Activated CD4-positive, alpha-beta T cell treated with anti-CD3 and anti-CD28 coated beads, Interleukin-2, amount 50 U/mL, for 16 hours (primary cell): ENCODE results near the gene SOX11.
"Not testable (repeated sequence)": the region's sequence is repeated elsewhere in the genome, so short reads cannot be mapped to it uniquely, and the experiment has no call there.

Experiments used
- DNase-seq: peaks from one replicate; pipeline ENCODE4 v3.0.0-alpha.2; 2020

Gene SOX11

DNA sequence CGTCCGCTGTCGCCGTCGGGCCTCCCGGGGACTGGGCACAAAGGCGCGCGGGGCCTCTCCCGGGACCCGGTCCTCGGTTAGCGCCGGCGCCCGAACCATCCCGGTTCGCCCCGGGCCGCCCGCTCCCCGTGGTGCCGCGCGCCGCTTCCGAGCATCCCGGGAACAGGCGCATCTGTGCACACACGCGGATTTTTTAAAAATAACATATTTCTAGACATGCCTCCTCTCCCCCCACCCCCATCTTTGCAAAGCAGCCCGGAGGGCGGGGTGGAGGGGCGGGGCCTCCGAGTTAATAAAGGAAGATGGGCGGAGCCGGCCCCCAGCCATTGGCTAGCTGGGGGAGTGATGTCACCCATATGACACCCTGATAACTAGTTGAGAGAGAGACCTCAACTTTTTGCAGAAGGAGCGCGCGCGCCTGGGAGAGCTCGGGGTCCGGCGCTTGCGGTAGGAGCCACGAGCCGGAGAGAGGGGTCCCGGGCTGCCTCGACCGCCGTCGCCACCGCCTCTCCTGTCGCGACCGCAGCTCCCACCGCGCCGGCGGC is at the start of gene SOX11:
SOX11 (plus strand) TSS at position 400 of the 545 bp plus-strand sequence. CDS start 338 bp downstream, outside the sequence.
- no peak for DNase-seq

DNA sequence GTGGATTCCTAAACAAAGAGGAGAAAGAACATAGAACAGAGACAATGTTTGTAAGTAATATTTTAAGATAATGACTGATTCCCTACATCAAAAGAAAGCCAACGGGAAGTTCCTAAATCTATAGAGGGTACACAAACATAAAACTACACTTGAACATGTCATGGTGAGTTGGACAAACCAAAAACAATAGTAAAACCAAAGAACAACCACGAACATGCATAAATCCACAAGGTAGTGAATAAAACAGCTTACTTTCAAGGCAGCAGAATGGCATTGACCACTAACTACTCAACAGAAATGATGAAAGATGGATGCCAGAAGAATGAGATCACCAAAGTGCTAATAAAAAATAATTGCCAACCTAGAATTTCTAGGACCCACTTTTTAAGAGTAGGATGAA is 39.5 kb upstream of the SOX11 start:
- DNase-seq: not testable (repeated sequence)

DNA sequence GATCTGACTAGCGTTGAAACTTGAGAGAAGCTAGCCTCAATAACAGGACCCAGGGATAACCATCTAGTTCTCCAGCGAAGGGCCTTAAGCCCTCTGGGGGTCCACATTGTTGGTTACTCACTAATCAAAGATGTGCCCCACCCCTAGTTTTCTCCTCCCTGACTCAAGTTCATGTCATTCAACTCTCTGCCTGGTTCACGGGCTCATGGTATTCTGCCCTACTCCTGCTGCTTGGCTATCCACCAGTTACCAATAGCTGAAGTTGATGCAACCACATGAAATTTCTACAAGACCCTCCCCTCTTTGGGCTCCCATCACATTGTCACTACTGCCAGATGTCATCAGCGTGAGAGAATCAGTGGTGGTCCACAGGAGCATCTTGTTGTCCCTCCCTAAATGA is 38.4 kb upstream of the SOX11 start:
- DNase-seq: not testable (repeated sequence)

DNA sequence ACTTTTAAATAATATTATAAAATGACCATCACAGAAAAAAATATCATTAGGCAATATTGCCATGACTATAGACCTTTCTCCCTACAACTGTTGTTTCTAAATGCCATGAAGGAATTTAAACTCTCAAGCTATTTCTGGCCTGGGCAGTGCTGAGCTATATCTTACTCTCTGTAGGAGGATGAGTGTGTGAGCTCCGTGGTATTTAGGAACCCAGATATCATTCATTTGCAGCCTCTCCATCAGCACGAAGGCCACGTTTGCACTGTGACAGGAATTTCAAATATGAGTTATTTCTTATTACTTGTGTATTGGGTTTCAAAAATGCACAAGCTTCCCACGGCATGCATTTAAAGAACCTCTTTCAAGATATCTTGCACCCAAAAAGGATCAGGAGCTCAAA is 35.0 kb upstream of the SOX11 start:
- DNase-seq: no peak

DNA sequence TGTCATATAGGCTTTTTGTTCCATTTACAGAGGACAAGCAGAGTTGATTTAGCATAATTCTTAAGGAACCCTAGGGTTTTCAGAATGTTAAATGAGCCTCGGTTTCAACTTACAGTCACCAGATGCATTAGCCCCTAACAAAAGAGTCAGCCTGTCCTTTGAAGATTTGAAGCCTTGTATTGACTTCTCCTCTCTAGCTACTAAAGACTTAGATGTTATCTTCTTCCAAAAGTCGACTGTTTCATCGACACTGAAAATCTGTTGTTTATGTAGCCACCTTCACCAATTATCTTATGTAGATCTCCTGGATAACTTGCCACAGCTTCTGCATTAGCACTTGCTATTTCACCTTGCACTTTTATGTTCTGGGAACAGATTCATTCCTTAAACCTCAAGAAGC is 31.6 kb upstream of the SOX11 start:
- no peak for DNase-seq

DNA sequence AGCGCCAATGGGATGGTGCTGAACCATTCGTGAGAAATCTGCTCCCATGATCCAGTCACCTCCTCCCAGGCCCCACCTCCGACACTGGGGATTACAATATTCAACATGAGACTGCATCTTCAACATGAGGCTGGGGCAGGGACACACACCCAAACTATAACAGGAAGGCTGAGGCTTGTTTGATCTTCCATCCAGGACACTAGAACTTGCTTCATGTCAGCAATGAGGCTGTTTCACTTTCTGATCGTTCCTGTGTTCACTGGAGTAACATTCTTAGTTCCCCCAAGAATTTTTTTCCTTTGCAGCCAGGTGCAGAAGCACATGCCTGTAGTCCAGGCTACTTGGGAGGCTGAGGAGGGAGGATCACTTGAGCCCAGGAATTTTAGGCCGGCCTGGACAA is 30.8 kb upstream of the SOX11 start:
- no peak for DNase-seq

DNA sequence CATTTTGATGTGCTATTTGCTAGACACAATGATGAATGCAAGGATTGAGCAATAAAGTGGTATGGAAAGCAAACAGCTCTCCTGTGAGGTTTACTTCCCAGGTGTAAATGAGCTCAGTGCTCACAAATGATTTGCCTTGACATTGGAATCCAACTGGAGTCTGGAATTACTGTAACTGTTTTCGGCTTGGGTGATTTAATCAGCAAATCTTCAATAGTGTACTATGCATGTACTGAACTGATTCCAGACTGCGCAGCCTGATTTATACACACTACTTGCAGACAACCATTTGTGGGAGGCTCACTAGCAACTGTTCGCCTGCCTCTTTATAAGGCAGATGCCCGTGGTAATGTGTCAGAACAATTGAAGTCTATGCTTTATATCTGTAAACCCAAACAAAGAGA is 27.9 kb upstream of the SOX11 start:
- no peak for DNase-seq

DNA sequence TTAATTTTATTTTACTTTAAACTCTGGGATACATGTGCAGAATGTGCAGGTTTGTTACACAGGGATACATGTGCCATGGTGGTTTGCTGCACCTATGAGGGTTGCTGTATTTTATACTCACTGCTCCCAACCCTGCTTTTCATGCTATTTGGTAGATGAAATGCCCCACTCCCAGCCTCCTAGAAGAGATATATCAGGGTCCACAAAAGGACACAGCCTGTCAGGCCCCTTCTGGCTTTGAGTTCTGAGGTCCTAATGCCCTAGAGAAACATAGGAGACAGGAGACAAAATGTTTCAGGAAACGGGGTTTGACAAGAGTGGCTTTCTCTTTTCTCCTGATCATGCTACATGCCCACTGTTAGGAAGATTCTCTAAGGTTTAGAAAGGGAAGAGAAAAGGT is 27.1 kb upstream of the SOX11 start:
- DNase-seq: no peak

DNA sequence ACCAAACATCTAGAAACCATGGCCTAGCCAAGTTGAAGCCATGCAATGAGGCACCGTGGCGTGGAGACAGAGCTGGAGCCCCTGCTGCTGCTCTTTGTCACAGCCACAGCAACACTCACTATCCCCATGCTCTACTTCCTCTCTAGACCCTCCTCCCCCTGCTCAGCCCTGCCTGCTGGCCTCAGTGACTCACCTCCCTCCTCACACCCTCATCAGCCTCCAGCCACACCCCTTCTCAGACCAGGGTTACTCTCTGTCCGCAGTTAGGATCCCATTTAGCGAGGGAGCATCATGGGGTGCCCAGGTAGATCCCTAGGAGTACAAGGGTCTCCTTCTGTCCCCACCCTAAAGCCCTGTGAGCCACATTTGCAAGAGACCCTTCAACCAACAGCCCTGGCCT is 25.4 kb upstream of the SOX11 start:
- DNase-seq: no peak

DNA sequence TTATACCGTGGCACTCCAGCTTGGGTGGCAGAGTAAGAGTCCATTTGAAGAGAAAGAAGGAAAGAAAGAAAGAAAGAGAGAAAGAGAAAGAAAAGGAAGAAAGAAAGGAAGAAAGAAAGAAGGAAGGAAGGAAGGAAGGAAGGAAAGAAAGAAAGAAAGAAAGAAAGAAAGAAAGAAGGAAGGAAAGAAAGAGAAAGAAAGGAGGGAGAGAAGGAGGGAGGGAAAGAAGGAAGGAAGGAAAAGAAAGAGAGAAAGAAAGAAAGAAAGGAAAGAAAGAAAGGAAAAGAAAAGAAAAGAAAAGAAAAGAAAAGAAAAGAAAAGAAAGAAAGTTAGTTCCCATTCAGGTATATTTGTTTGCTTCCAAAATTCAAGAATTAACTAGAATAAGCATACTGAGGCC is 24.5 kb upstream of the SOX11 start:
- DNase-seq: not testable (repeated sequence)

DNA sequence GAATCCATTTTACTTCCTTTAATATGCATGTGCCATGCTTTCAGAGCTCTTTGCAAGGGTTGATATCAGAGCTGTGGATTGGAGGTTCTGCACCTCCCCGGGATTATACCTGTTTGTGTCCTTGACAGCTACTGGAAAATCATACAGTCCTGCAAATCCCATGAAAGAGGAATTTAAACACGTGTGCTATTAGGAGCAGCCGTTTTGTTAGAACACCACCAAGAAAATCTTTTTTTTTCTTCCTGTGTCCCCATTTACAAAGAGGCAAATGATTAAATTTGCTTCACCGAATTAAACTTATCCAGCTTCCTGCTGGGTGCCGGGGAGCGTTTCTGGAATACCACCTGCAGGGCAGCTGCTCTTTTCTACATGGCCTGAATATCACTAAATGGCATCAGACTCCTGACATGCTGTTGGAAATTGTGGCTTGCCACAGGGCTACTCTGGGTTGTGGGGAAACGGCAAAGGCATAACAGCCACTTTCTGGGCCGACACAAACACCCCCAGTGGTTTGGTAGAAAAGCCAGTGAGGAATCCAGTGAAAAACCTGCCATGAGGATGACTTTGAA is 23.4 kb upstream of the SOX11 start:
- no peak for DNase-seq

DNA sequence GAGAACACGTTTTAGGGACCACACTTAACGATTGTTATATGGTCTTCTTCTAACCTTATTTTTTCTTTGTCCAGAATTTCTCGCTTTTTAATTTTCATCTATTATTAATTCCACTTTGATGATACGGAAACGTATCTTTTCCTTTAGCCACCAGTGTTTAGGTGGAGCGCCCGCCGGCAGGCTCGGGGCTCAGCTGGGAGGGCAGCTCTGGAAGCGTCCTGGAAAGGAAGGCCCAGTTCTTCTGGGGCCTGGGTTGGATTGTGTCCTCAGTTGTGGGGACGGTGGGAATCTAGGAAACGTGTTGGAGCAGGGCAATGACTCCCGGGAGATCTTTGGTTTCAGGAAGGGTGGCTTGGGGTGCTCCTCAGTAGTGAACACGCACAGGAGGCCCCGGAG is 19.4 kb upstream of the SOX11 start:
- DNase-seq: no peak

DNA sequence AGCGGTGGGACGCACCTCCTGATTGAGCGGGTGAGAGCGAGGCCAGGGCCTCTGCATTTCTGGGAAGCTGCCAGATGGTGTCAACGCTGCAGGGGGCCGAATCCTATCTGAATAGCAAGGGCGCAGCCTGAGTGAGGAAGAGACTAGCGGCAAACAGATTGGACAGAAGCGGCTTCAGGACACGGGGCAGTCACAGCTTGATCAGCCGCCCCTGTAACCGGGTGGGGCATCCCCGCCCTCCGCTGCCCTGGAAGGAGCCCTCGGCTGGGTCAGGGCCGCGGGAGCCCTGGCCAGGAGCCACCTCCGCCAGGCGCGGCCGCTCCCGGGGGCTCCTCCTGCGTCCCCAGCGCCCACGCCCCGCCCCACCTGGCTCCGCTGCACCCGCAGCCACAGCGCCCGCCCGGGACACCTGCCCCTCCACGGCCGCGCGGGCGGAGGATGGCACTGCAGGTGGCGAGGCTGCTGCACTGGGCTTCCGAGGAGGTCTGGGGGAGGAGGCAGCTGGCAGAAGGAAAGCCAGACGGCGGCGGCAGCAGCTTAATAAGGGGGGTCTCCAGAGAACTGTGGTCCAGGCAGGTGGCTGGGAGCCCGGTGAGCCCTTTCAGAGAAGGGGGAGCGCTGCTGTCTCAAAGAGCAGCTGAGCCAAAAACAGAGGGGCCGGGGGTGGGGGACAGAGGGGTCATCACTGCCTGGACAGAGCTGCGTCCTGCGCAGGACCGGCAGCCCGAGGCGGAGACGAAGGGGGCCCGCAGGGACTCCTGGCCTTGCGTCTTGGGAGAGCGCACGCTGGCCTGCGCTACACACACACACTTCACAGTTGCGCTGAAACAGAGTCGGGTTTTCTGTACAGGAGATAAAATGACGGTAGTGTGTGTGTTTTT is 18.8 kb upstream of the SOX11 start:
- no peak for DNase-seq

DNA sequence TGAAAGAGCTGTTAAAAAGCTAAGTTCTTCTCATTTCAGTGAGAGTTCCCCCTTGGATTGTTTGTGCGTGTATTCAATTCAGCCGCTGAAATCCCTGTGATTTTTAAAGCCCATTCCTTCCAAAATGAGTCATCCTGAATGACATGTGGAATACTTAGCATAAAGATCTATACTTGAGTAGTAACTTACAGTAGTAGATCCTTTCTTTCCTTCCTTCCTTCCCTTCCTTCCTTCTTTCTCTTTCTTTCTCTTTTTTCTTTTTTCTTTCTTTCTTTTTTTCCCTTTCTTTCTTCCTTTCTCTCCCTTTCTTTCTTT is 18.2 kb upstream of the SOX11 start:
- DNase-seq: no peak

DNA sequence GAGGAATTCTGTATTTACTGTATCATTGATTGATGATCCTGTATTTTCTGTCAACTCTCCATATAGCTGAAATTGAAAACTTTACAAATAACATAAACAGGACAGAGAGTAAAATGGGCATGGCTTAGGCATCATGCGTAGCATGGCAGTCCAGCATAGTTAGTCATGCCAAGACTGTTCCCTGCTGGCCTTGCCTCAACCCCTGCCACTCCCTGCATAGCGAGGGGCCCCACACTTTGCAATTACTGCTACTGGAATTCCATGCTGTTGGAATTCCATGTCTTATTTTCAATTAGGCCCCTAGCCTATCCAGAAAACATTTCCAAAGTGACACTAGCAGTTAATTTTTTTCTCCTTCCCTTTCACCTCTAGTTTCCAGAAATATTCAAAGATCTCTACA is 15.1 kb upstream of the SOX11 start:
- no peak for DNase-seq

DNA sequence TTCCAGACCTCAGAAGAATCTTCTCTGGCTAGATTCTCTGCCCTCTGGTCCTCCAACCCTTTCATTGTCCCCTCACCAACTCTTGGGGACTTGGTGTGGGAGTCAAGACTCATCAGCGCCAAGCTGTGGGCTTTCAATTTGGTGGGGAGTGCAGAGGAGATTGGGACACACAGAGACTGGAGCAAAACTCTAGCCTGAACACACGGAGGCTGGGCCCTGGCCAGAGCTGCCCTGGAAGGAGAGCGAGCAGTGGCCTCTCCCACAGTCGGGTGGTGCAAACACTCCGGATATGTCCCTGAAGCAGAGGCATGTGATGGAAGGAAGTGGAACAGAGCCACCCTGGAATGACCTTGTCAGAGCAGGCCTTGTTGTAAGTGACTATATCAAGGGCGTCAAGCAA is 8.7 kb upstream of the SOX11 start:
- DNase-seq: no peak

DNA sequence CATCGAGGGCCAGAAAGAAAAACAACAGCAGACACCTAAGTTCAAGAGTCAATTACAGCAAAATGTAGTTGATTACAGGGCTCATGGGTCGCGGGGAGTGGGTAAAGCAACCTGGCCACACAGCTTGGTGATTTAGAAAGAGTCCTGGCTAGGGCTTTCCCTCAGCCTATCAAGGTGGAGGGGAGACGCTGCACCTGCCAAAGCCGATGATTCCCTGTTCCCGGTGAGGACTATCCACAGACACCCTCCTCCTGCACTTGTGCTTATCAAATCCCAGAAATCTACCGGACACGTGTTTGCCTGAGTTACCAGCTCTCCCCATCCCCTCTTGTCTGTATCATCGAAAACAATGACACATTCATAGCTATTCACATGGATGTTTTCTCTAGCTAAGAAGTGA is 7.0 kb upstream of the SOX11 start:
- no peak for DNase-seq

DNA sequence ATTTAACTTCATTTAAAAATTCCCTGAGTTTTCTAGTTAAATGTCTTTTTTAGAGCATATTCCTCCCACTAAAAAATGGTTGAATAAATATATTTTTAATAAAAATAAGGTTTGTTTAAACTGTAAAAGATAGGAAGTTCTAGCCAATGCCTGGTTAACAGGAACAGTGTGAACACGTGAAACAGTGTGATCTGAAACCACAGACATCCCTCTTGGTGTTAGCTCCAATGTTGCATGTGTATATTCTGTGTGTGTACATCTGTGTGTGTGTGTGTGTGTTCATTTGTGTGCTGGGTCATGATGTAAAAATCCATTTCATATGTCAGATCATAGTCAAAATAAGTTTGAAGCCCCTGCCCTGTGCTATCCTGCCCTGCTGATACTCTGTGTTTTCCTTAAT is 6.1 kb upstream of the SOX11 start:
- DNase-seq: no peak

DNA sequence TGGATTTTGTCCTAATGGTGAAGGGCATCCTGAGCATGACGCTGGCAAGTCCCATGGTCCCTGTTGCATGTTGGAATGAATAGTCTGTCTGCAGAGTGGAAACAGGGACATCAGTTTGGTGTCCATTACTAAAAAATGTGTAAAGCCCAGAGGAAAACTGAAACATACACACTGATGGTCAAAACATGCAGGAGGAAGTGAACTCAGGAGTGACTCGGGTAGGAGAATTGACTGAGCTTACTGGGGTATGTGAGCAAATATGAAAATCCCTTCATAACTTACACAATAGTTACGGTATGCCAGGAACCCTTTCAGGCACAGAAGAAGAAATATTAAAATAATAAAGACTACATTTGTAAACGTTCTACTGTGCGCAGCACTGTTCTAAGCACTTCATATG is 5.6 kb upstream of the SOX11 start:
- DNase-seq: no peak

DNA sequence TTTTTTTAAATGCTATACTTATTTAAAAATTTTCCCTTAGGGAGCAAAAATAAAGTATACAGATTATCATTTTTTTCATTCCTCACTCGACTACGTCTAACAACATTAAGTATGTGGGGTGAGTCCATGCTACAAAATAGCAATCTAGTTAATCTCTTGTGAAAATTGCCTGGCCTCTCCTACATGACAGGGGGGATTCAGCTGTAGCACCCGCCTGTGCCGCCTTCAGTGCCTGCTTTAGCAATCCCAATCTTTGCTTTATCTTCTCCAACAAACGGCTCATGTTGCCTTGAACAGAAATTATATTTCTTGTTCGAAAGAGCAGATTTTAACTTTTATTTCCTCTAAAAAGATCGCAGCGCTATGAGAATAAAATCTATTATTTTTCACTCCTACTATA is 2.4 kb upstream of the SOX11 start:
- no peak for DNase-seq

DNA sequence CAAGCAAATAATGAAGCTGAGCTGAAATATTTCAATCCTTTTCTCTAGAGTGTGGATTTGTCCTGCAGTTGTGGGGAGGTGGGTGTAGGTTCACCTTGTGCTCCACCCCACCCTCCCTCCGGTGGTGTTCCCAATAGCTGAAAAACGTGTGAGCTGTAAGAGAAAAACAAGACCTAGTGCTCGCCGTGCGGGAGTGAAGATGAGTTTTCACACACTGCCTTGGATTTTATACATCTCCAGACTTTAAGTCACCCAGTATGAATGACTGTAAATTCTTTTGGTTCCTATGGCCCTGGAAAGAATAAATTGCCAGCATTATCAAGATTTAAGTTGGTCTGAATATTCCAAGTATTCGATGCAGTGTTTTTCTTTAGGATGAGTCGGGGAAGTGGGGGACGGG is 1.9 kb upstream of the SOX11 start:
- no peak for DNase-seq

DNA sequence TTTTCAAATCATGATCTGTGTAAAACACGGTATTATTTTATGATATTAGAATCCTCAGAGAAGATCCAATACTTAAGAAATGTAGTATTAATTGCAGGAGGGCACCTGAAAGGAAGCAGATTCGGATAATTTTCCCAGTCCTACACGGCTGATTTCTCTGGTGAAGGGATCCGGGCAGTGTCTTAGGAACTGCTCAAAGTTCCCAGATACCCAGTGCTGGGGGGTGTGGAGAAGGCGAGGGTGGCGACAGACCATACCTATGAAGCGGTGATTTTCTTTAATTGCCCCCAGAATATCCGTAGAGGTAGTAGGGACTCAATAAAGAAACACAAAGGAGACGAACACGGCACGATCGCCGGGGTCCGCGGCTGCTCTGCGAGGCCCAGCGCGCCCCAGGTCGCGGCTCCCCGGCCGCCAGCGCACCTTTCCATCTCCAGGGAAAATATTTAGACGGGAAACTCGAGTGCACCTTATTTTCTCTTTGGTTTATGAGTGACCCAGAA is 1.4 kb upstream of the SOX11 start:
- DNase-seq: no peak

DNA sequence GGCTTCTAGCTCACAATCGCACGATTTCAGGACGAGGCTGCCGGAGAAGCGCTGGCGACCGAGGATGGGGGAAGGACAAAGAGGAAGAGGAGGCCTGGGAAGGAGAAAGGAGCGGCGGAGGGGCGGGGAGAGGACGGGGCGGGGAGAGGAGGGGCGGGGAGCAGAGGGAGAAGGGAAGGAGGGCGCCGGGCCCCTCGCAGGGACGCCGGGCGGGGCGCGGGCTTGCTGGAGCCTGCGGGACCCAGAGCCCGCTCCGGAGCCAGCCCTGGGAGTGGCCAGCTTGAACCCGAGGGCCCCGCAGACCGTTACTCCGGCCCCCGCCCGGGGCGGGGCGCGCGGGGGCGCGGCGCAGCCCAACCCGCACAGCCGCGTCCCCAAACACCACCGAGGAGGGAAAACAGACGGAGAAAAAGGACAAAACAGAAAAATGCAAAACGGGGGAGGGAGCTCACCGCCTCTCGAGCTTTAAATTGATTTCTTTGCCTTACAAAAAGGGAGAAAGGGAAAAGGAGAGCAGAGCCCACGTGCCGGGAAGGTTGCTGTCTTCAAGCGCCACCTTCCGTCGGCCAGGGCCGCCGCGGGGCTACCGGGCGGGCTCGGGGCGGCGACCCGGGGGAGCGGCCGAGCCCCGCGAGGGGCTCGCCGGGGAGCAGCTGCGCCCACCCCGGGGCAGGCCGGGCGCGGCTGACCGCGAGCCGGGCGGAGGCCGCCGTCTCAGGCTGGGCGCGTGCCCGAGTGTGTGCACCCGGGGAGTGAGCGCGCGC is 781 bp upstream of the SOX11 start:
- DNase-seq: no peak
